ENCODE measurements around the gene NUCB1. TPM values are rescaled to one million over a fixed set of nuclear protein-coding genes. Genes with fewer than 3 reads are reported as not detected.

Gene NUCB1
- total and polyA plus RNA-seq, 9 of the 15 experiments (the other 6 are each of a cell fraction or from before 2014, with no cell fraction given), result 3.1 to 153 (median 71.7) TPM

- peak; percentile 81 for TF ChIP-seq ATF7 (IDR thresholded peaks at IDR 0.05)
- TF ChIP-seq FOXP1 (CRISPR knock-in tag; IDR thresholded peaks at IDR 0.05), result peak; percentile 34; the same call in 1 of the 2 replicates
- TF ChIP-seq ZFP36 (IDR thresholded peaks at IDR 0.05; ENCODE audit: low read depth, low read length, partially characterized antibody), result peak; percentile 6
- TF ChIP-seq MTA1 (IDR thresholded peaks at IDR 0.05; ENCODE audit: borderline replicate concordance), result no peak; the same call in none of the 2 replicates
- peak; percentile 71; the same call in 1 of the 2 replicates for TF ChIP-seq HBP1 (CRISPR knock-in tag; IDR thresholded peaks at IDR 0.05)
- TF ChIP-seq XRCC5 (IDR thresholded peaks at IDR 0.05; ENCODE audit: low read depth, low read length), result 0 out of 2 replicates have a peak, but pooled peaks have one; percentile 32
- TF ChIP-seq NFRKB (IDR thresholded peaks at IDR 0.05; ENCODE audit: low read depth), result peak; percentile 24; the same call in 1 of the 2 replicates
- no peak for TF ChIP-seq ZFP91 (CRISPR knock-in tag; IDR thresholded peaks at IDR 0.05)
- peak in 1 of 3 experiments; percentile 66 for TF ChIP-seq YY1 (IDR thresholded peaks at IDR 0.05; ENCODE audit: borderline replicate concordance in 1 of 3, control insufficient read depth in 1 of 3, extremely low read depth in 1 of 3, insufficient read depth in 3 of 3, insufficient read length in 1 of 3, insufficient replicate concordance in 2 of 3, low read depth in 1 of 3, low read length in 2 of 3)
- peak; percentile 84 for TF ChIP-seq ZNF766 (CRISPR knock-in tag; conservative IDR thresholded peaks at IDR 0.05)
- peak; percentile 92 to 98; a peak in 3 of 4 replicates for TF ChIP-seq RCOR1 (IDR thresholded peaks at IDR 0.05; ENCODE audit: borderline replicate concordance in 1 of 2, low read depth in 2 of 2, low read length in 2 of 2)
- TF ChIP-seq CC2D1A (IDR thresholded peaks at IDR 0.05), result peak; percentile 99
- TF ChIP-seq DACH1 (IDR thresholded peaks at IDR 0.05; ENCODE audit: partially characterized antibody), result peak; percentile 39
- peak; percentile 86 to 90; a peak in 3 of 4 replicates for TF ChIP-seq UBTF (IDR thresholded peaks at IDR 0.05; ENCODE audit: borderline replicate concordance in 1 of 2, low read depth in 2 of 2, low read length in 2 of 2)
- no peak for TF ChIP-seq ELF1 (tag; IDR thresholded peaks at IDR 0.05)
- no peak for TF ChIP-seq ZNF398 (CRISPR knock-in tag; IDR thresholded peaks at IDR 0.05)
- TF ChIP-seq POLR2G (IDR thresholded peaks at IDR 0.05; ENCODE audit: low read depth, low read length), result peak; percentile 49; the same call in 1 of the 2 replicates
Observed at GRCh38 chr19:48873476-48874302, 26.4 kb upstream of the NUCB1 start (continued).
